OCI-LY7 (cell line): ENCODE measurements around the gene ERBIN. TPM values are rescaled to one million over a fixed set of nuclear protein-coding genes. Genes with fewer than 3 reads are reported as not detected.

Experiments
- BruUV-seq: library from RNA; stranded (reverse); fragments of 400-500 nt; replicated peaks from 2 replicates; lab custom pipeline; 2021; lab: Mats Ljungman, UMichigan
- CTCF ChIA-PET: fragments of 300-600 bp; sonication (Branson Sonifier 250); formaldehyde crosslinking; loops from one replicate; lab custom pipeline; 2022; ENCODE audit warnings: antibody characterized with exemption; ENCODE audit not compliant: unreplicated experiment; lab: Charles Lee
- POLR2A ChIA-PET: fragments of 300-600 bp; sonication (Branson Sonifier 250); formaldehyde crosslinking; loops from one replicate; lab custom pipeline; 2022; ENCODE audit warnings: antibody characterized with exemption; lab: Charles Lee
- DNase-seq: peaks from one replicate; pipeline ENCODE4 v3.0.0-alpha.2; 2015; ENCODE audit warnings: low spot score
- H2AFZ ChIP-seq: fragments of 200-600 bp; sonication (generic), shearing (Covaris generic); 2 replicates; pipeline ENCODE4 v1.6.1; 2014; ENCODE audit warnings: mild to moderate bottlenecking, antibody characterized with exemption, low read length, moderate library complexity
- H3K27ac ChIP-seq: fragments of 200-600 bp; sonication (generic); 2 replicates; pipeline ENCODE4 v1.5.1; 2014; ENCODE audit warnings: mixed run types, low read depth, mild to moderate bottlenecking, moderate library complexity, low read length, inconsistent platforms; ENCODE audit not compliant: poor library complexity, severe bottlenecking
- H3K36me3 ChIP-seq: fragments of 200-600 bp; sonication (generic); 2 replicates; pipeline ENCODE4 v1.6.1; 2014; ENCODE audit warnings: mild to moderate bottlenecking, antibody characterized with exemption, low read length, moderate library complexity, mixed read lengths; ENCODE audit not compliant: insufficient read depth
- H3K4me1 ChIP-seq: fragments of 200-600 bp; sonication (generic); 2 replicates; pipeline ENCODE4 v1.5.1; 2014; ENCODE audit warnings: mild to moderate bottlenecking, low read length; ENCODE audit not compliant: insufficient read depth, poor library complexity, severe bottlenecking
- H3K4me2 ChIP-seq: fragments of 200-600 bp; sonication (generic); 2 replicates; pipeline ENCODE4 v1.6.1; 2014; ENCODE audit warnings: mild to moderate bottlenecking, low read length
- H3K4me3 ChIP-seq: fragments of 200-600 bp; sonication (generic); 2 replicates; pipeline ENCODE4 v1.5.1; 2014; ENCODE audit warnings: mild to moderate bottlenecking, low read depth, low read length; ENCODE audit not compliant: poor library complexity, severe bottlenecking
- H3K79me2 ChIP-seq: fragments of 200-600 bp; sonication (generic); 2 replicates; pipeline ENCODE4 v1.6.1; 2016; ENCODE audit warnings: low read depth, mild to moderate bottlenecking, low read length, moderate library complexity, mixed read lengths; ENCODE audit not compliant: insufficient read depth
- H3K9me2 ChIP-seq: fragments of 200-600 bp; sonication (generic); 2 replicates; pipeline ENCODE4 v1.6.1; 2016; ENCODE audit warnings: mild to moderate bottlenecking, low read length, mixed read lengths; ENCODE audit not compliant: insufficient read depth
- H3K9me3 ChIP-seq: fragments of 200-600 bp; sonication (generic); 2 replicates; pipeline ENCODE4 v1.6.1; 2014; ENCODE audit warnings: mild to moderate bottlenecking, mixed run types, low read length, mixed read lengths
- H4K20me1 ChIP-seq: fragments of 200-600 bp; sonication (generic); 2 replicates; pipeline ENCODE4 v1.6.1; 2014; ENCODE audit warnings: mild to moderate bottlenecking, antibody characterized with exemption, low read length, moderate library complexity, mixed read lengths; ENCODE audit not compliant: insufficient read depth
- CTCF ChIP-seq: fragments of 200-600 bp; sonication (generic); conservative IDR thresholded peaks from 2 replicates; pipeline ENCODE4 v1.5.1; 2014; ENCODE audit warnings: mild to moderate bottlenecking, antibody characterized with exemption, low read length, moderate library complexity, mixed read lengths
- EZH2phosphoT487 ChIP-seq: fragments of 200-600 bp; sonication (generic); IDR thresholded peaks from 2 replicates; pipeline ENCODE4 v1.6.1; 2018; ENCODE audit warnings: low read depth, borderline replicate concordance, mild to moderate bottlenecking, mixed run types, antibody characterized with exemption, low read length, moderate library complexity, mixed read lengths
- intact Hi-C: fragments of 100-400 bp; cut with micrococcal nuclease; formaldehyde crosslinking; loops from one replicate; pipeline ENCODE4 v1.10.0; 2022; ENCODE audit not compliant: unreplicated experiment
- total RNA-seq, 2 experiments: library from RNA; depleted of rRNA in 1 of 2; stranded (reverse); fragments of >200 nt in 1 of 2; shearing (Covaris generic) in 1 of 2; gene quantifications; 2 replicates each; pipeline ENCODE4 v1.2.3, GENCODE V29; 2014 to 2022

ERBIN gene
- total RNA-seq, 2 experiments from 2014 or later, result 84.5 to 132 TPM

- ChIA-PET CTCF (no interaction called here), POLR2A (no interaction called here)
- Histone ChIP-seq H3K9me2 (no peaks in the 10 kb centered on the region), H3K9me3 (no peaks in the 10 kb centered on the region), H3K4me2 (no peak overlapping the region), H3K4me1 (peaks cover 9% of the 10 kb centered on the region), H3K36me3 (peaks cover 60% of the 10 kb centered on the region), H3K27ac (no peak overlapping the region), H3K4me3 (no peak overlapping the region), H4K20me1 (no peaks in the 10 kb centered on the region), H2AFZ (no peak overlapping the region), H3K79me2 (peaks cover 99% of the 10 kb centered on the region)
- intact Hi-C loops, result no loop called here
- TF ChIP-seq EZH2phosphoT487, result no peak
- no peak for TF ChIP-seq CTCF
- BruUV-seq, result no TSS peak
- DNase-seq, result no peak
Measured at GRCh38 chr5:65946198-65946745, 19.9 kb downstream of the ERBIN start.

GRCh38 chr5:65948115-65948747 is 21.9 kb downstream of the ERBIN start:
- Histone ChIP-seq H3K79me2 (peaks cover 99% of the 10 kb centered on the region), H2AFZ (no peak overlapping the region), H3K9me2 (no peaks in the 10 kb centered on the region), H3K36me3 (peaks cover 52% of the 10 kb centered on the region), H3K9me3 (no peaks in the 10 kb centered on the region), H4K20me1 (peaks cover 6% of the 10 kb centered on the region; the same call in 1 of the 2 replicates), H3K4me1 (no peaks in the 10 kb centered on the region), H3K4me3 (no peak overlapping the region), H3K27ac (no peak overlapping the region), H3K4me2 (no peak overlapping the region)
- BruUV-seq, result no TSS peak
- no peak for DNase-seq
- CTCF ChIA-PET, result interaction anchor here (0.8 kb wide), 1 partner anchor 19 kb away, joined by 3 read pairs; no protein-coding TSS in a partner anchor
- POLR2A ChIA-PET, result interaction anchor here (0.5 to 1.2 kb wide), 7 partner anchors 8 to 226 kb away, joined by 3 to 5 read pairs (median 3); no protein-coding TSS in a partner anchor
- intact Hi-C loops, result no loop called here
- no peak for TF ChIP-seq CTCF
- TF ChIP-seq EZH2phosphoT487, result no peak

GRCh38 chr5:65951330-65951729 is 25.0 kb downstream of the ERBIN start:
- CTCF ChIA-PET, result no interaction called here
- H2AFZ ChIP-seq, result no peak overlapping the region
- H3K79me2 ChIP-seq, result peaks cover 99% of the 10 kb centered on the region
- intact Hi-C loops, result loop anchor here (5.0 kb wide), 1 partner anchor 904 kb away; no protein-coding TSS in a partner anchor
- no peaks in the 10 kb centered on the region for H3K9me2 ChIP-seq
- peaks cover 6% of the 10 kb centered on the region; the same call in 1 of the 2 replicates for H4K20me1 ChIP-seq
- POLR2A ChIA-PET, result interaction anchor here (0.6 to 1.6 kb wide), 10 partner anchors 8 to 174 kb away, joined by 3 to 4 read pairs (median 3); no protein-coding TSS in a partner anchor
- H3K36me3 ChIP-seq, result peaks cover 28% of the 10 kb centered on the region
- BruUV-seq, result no TSS peak
- no peaks in the 10 kb centered on the region for H3K4me1 ChIP-seq
- H3K4me3 ChIP-seq, result no peak overlapping the region
- TF ChIP-seq EZH2phosphoT487 (no peak), CTCF (no peak)
- no peak overlapping the region for H3K4me2 ChIP-seq
- DNase-seq, result no peak
- no peaks in the 10 kb centered on the region for H3K9me3 ChIP-seq
- H3K27ac ChIP-seq, result no peak overlapping the region
